Measurements from ENCODE around the gene OR4D10. TPM values are rescaled to one million over a fixed set of nuclear protein-coding genes. Genes with fewer than 3 reads are reported as not detected.

The OR4D10 gene
- total and polyA plus RNA-seq, 10 of the 15 experiments (the other 5 are each of a cell fraction or from before 2014, with no cell fraction given), result not detected

GRCh38 chr11:59459916-59460315, 13.2 kb upstream of the OR4D10 start:
- WGBS (ENCODE audit: insufficient coverage, insufficient replicate concordance, low lambda C conversion rate, missing lambda C conversion rate), result 23% methylated on average over 3 of the region's 3 CpGs
- no peak overlapping the region for H2AFZ ChIP-seq (ENCODE audit: control insufficient read depth, low read depth, low read length)
- CTCF ChIA-PET, result no interaction called here
- H3K9ac ChIP-seq (ENCODE audit: control insufficient read depth, insufficient read depth, low read length), result no peak overlapping the region
- no peaks in the 10 kb centered on the region for H3K79me2 ChIP-seq (ENCODE audit: control insufficient read depth, insufficient read depth, low read length)
- H3K4me3 ChIP-seq, result no peak overlapping the region
- in situ Hi-C loops (cut with MboI), result no loop called here
- H3K4me2 ChIP-seq (ENCODE audit: control insufficient read depth, insufficient read depth), result no peak overlapping the region
- no peak for FAIRE-seq
- no peak for ATAC-seq
- no peaks in the 10 kb centered on the region for H3K36me3 ChIP-seq (ENCODE audit: control insufficient read depth in 2 of 2, insufficient read depth in 2 of 2, low read length in 1 of 2)
- TF ChIP-seq, protein P1, sequence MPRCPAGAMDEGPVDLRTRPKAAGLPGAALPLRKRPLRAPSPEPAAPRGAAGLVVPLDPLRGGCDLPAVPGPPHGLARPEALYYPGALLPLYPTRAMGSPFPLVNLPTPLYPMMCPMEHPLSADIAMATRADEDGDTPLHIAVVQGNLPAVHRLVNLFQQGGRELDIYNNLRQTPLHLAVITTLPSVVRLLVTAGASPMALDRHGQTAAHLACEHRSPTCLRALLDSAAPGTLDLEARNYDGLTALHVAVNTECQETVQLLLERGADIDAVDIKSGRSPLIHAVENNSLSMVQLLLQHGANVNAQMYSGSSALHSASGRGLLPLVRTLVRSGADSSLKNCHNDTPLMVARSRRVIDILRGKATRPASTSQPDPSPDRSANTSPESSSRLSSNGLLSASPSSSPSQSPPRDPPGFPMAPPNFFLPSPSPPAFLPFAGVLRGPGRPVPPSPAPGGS (IDR thresholded peaks at IDR 0.05; ENCODE audit: borderline replicate concordance, insufficient read depth, low read depth, low read length, poor library complexity, severe bottlenecking), result no peak
- TF ChIP-seq CBX5 (IDR thresholded peaks at IDR 0.05; ENCODE audit: low read depth), result no peak
- TF ChIP-seq, protein P2, sequence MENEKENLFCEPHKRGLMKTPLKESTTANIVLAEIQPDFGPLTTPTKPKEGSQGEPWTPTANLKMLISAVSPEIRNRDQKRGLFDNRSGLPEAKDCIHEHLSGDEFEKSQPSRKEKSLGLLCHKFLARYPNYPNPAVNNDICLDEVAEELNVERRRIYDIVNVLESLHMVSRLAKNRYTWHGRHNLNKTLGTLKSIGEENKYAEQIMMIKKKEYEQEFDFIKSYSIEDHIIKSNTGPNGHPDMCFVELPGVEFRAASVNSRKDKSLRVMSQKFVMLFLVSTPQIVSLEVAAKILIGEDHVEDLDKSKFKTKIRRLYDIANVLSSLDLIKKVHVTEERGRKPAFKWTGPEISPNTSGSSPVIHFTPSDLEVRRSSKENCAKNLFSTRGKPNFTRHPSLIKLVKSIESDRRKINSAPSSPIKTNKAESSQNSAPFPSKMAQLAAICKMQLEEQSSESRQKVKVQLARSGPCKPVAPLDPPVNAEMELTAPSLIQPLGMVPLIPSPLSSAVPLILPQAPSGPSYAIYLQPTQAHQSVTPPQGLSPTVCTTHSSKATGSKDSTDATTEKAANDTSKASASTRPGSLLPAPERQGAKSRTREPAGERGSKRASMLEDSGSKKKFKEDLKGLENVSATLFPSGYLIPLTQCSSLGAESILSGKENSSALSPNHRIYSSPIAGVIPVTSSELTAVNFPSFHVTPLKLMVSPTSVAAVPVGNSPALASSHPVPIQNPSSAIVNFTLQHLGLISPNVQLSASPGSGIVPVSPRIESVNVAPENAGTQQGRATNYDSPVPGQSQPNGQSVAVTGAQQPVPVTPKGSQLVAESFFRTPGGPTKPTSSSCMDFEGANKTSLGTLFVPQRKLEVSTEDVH (IDR thresholded peaks at IDR 0.05; ENCODE audit: low read depth, partially characterized antibody), result no peak
- TF ChIP-seq ZSCAN29 (IDR thresholded peaks at IDR 0.05), result no peak
- TF ChIP-seq STAT3 (IDR thresholded peaks at IDR 0.05; ENCODE audit: low read depth, low read length), result no peak
- no peak for TF ChIP-seq HDGF (IDR thresholded peaks at IDR 0.05)
- TF ChIP-seq LARP7 (IDR thresholded peaks at IDR 0.05), result no peak
- TF ChIP-seq PAX8 (IDR thresholded peaks at IDR 0.05), result no peak
- peaks cover 0 to 3% of the 10 kb centered on the region in 2 experiments; a peak in 2 of 4 replicates for H3K27me3 ChIP-seq (replicated peaks in 1 of 2; ENCODE audit: control insufficient read depth in 2 of 2, insufficient read depth in 2 of 2, low read length in 1 of 2)
- no peak for DNase-seq (ENCODE audit: low read depth, low spot score)
- intact Hi-C loops (cut with micrococcal nuclease; ENCODE audit: unreplicated experiment), result no loop called here
- no peaks in the 10 kb centered on the region for H3K9me3 ChIP-seq (replicated peaks; ENCODE audit: control insufficient read depth, insufficient read depth, low read length)
- SMC1A ChIA-PET (ENCODE audit: uncharacterized antibody, unreplicated experiment), result interaction anchor here (1.0 kb wide), 1 partner anchor 130 kb away, joined by 3 read pairs; no protein-coding TSS in a partner anchor
- POLR2A ChIA-PET, result no interaction called here
- H4K20me1 ChIP-seq (ENCODE audit: control insufficient read depth, insufficient read depth), result no peaks in the 10 kb centered on the region
- BruUV-seq (replicated peaks), result no TSS peak
- RAD21 ChIA-PET (ENCODE audit: unreplicated experiment), result no interaction called here
- no peak overlapping the region for H3K27ac ChIP-seq (ENCODE audit: control insufficient read depth, insufficient read depth)
- H3K4me1 ChIP-seq (ENCODE audit: control insufficient read depth, insufficient read depth, low read length), result no peaks in the 10 kb centered on the region
